Forelimb muscle (tissue), 1 donor: ENCODE measurements around the gene VPS33A. TPM values are rescaled to one million over a fixed set of nuclear protein-coding genes. Genes with fewer than 3 reads are reported as not detected.
"Not testable (repeated sequence)": the region's sequence is repeated elsewhere in the genome, so short reads cannot be mapped to it uniquely, and the experiment has no call there.

Experiments used
- DNase-seq: peaks from one replicate; pipeline ENCODE4 v3.0.0-alpha.2; 2013; ENCODE audit warnings: low read depth
- polyA plus RNA-seq: library from polyadenylated mRNA; unstranded; fragments of 120-200 nt; gene quantifications from one replicate; pipeline ENCODE4 v1.2.1, GENCODE V29; 2013; ENCODE audit not compliant: insufficient read length

The VPS33A gene
- 13.4 TPM for polyA plus RNA-seq

DNA sequence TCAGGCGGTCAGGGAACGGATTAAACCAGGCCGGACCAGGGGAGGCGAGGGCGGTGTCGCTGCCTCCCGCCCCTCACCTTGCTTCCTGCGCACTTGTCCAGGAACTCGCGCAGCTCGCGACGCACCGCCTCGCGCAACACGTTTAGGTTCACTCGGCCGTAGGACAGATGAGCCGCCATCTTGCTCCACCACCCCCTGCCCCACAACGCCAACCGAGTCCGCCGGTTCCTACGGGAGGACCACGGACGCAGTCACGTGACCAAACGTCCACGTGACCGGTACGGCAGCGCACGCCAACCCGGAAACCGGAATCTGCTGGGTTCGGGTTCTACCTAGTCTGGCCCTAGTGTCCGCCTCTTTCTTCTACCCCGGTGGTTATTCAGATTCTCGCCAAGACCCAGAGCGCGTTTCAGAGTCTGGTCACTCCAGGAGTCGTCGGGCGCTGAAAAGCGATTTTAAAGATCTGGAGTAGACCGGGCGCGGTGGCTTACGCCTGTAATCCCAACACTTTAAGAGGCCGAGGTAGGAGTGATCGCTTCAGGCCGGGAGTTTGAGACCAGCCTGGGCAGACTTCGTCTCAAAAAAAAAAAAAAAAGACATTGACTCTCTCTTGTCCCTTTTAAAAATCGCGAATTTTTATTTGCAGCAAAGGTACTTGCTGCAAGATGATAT is at the start of gene VPS33A:
TSS of gene VPS33A (minus strand) at position 265 of the 672 bp plus-strand sequence. CDS start at position 179, 86 bp downstream.
- peak; percentile 94 for DNase-seq

GRCh38 chr12:122312926-122313325 is 46.6 kb upstream of the VPS33A start:
- no peak for DNase-seq

DNA sequence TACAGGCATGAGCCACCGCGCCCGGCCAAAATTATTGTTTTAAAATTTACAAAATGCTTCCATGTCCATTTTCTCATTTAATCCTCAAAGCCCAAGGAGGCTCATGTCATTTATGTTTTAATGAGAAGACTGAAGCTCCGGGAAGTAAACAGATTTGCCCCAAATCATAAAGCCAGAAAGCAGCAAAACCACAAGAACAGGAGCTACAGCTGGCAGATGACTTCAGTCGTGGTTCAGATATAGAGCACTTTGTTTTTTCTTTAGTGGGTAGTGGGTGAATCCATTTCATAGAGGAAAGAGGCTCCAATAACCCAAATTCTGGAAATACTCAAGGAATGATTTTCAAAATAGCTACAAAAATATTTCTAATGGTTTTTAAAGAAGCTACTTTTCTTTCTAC is 45.4 kb upstream of the VPS33A start:
- DNase-seq: no peak

GRCh38 chr12:122310626-122311333 is 44.5 kb upstream of the VPS33A start:
- no peak for DNase-seq

DNA sequence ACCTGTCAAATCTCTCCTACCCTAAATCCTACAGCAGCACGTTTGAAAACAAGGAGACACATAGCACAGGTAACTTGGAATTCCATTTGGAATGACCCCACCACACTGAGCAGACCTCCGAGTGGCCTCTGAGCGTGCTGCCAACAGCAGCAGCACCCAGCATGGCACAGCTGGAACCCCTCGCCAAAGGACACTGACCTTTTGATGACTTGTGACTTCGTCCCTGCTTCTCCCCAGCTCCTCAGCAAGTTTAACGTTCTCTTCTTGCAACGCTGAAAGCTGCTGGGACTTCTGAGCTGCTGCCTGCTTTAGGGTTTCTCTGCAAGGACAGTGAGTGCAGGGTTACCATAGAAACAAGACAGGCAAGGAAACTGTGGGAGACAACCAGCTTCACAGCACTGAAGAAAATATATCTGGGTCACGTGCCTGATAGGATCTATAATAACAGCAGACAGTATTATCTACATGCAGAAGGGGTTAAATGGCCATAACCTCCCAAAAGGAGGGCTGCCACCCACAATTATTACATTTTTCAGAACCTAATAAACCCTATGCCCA is 43.3 kb upstream of the VPS33A start:
- no peak for DNase-seq

DNA sequence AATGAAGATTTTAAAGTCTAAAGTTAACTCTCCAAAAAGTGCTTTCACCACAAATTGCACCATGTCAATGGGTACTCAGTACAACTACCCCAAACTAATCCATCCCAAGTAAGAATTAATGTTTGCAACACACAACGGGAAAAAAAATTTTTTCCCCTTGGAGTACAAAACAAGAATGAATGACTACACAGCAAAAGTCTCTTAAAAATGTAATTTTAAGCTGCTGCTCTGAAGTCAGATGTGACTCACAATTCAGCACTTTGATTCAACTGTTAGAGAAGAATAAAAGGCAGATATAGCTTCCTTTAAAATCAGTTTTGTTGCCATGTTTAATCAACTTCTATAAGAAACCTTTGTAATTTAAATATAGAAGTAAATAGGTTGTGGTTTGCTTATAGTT is 42.5 kb upstream of the VPS33A start:
- DNase-seq: no peak

DNA sequence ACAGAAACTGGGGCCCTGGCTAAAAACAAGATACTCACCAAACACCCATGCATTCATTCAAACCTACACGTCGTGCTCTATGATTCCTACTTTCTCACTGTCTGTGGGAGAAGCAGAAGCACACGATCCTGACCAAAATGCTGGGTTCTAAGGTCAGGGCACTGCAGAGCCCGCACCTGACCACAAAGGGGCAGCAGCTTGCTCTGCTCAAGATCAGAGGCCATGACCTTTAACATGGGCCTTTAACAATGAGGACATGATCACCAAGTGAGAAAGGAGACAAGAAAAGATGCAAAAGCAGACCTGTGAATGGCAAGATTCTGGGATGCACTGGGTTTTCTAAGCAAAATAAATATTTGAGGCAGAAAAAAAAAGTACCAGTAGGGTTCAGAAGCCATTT is 40.1 kb upstream of the VPS33A start:
- no peak for DNase-seq

DNA sequence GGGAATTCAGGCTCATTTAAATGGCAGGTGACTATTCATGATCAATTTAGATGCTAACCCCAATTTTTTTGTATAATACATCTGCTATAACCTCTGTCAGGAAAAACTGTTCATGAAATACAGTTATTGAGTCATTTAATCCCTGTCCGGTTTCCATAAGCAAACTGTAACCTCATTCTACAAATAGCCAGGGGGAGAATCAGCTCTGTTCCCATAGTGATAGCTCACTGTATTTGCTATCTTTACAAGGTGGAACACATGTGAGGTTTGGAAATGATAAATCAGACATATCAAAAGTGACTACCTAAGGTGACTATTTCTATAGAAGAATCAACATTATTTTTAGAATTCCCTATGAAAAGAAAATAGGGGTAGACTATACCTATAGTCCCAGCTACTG is 38.6 kb upstream of the VPS33A start:
- DNase-seq: no peak

GRCh38 chr12:122303068-122303467 is 36.8 kb upstream of the VPS33A start:
- no peak for DNase-seq

DNA sequence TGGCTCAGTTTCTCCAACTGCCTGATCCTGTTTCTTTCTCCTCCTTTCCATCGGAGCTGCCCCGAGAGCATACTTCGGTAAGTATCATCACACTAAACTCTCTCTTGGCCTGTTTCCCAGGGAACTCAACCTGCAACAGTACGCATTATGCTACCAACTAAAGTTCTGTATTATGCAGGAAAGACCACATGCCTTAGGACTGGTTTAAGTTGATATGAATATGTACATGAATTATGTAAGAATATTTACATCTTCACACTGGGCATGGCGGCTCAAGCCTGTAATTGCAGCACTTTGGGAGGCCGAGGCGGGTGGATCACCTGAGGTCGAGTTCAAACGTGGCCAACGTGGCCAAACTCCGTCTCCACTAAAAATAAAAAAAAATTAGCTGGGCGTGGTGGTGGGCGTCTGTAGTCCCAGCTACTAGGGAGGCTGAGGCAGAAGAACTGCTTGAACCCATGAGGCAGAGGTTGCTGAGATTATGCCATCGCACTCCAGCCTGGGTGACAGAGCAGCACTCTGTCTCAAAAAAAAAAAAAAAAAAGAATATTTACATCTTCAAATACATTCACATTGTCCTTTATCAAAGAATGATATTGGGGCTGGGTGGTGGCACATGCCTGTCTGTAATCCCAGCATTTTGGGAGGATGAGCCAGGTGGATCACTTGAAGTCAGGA is 31.9 kb upstream of the VPS33A start:
- DNase-seq: no peak

GRCh38 chr12:122297494-122297893 is 31.2 kb upstream of the VPS33A start:
- DNase-seq: no peak

DNA sequence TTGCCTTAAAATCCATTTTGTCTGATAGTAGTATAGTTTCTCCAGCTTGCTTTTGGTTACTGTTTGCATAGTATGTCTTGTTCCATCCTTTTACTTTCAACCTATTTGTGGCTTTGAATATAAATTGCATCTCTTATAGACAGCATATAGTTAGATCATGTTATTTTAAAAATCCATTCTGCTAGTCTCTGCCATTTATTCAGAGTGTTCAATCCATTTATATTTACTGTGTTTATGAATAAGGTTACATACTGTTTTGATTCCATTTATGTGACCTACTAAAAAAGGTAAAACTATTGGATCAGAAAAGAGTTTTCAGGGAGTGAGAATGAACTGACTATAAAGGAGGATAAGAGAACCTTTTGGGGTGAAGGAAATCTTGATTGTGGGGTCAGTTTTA is 29.6 kb upstream of the VPS33A start:
- no peak for DNase-seq

DNA sequence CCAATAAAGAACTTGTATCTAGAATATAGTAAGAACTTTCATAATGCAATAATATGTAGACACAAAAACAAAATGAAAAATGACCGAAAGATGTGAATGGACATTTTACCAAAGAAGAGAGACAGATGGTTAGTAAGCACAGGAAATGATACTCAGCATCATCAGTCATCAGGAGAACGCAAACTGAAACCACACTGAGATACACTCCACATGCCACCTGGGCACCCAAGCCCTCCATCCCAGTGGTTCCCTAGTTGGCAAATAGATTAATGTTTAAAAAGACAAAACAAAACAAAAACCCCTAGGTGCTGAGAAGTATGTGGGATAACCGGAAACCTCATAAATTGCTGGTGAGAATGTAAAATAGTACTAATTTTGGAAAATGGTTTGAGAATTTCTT is 26.8 kb upstream of the VPS33A start:
- no peak for DNase-seq

DNA sequence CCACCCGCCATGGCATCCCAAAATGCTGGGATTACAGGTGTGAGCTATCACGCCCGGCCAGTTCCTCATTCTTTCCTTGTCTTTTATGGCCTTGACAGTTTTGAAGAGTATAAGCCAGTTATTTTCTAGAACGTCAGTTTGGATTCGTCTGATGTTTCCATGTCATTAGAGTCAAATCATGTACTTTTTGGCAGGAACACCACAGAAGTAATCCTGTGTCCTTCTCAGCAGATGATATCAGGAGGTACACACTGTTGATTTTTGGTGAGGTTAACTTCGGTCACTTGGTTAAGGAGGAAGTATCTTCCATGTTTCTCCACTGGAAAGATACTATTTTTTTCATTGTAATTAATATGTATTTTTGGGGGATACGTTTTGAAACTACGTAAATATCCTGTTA is 25.1 kb upstream of the VPS33A start:
- no peak for DNase-seq

DNA sequence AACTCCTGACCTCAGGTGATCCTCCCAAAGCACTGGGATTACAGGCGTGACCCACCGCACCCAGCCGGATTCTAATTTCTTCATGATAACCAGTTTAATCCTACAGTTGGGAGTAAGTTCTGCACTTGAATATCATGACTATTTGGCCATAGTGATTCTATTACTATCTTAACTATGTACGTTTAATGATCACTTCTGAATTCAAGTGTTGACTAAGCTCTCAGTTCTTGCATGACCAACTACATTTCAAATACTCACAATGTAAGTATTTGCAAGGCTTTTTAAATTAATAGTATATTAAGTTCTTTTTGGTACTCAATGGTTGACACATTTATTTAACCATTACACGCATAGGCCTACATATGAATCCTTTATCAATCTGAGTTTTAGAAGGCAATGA is 17.4 kb upstream of the VPS33A start:
- DNase-seq: no peak

DNA sequence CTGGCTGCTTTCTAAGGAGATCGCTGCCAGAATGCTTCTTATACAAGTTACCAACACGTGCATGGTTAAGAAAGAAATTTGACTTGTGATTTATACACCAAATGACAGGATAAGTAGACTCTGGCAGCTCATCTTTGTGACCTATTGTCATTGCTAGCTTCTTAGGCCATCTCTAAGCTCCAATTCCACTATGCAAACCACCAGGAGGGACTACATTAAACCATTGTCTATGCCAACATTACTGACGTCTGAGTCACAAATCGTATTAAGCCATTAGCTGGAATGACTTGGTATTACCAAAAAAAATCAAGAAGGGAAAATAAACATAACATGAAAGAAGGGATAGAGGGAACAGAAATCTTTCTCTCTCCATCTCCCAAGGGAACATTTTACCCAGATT is 15.8 kb upstream of the VPS33A start:
- no peak for DNase-seq

DNA sequence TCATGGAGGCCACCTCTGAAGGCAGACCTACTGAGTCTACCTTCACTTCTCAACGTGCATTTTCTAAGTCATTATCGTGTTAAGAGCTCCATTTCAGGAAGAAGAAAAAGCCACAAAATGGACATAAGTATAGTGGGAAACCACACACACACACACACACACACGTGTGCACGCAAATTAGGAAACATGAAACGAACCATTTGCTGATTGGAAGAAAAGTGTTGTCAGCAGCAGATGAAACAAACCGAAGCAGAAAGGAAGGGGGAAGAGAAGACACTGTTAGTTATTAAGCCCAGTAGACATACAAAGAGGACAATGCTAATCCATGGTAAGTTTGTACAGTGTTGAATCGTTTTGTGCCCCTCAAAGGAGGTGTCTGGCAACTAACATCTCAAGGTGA is 9.9 kb upstream of the VPS33A start:
- DNase-seq: no peak

DNA sequence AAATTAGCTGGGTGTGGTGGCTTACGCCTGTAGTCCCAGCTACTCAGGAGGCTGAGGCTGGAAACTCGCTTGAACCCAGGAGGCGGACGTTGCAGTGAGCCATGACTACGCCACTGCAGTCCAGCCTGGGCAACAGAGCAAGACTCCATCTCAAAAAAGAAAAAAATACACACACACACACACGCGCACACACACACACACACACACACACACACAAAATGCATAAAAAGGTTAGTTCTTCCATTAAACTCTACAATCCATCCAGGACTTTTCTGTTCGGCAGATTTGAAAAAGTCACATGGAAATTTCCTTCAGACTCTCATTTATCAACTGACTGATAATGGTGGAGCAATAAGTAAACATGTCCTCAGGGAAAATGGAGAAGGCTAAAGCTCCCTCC is 9.2 kb upstream of the VPS33A start:
- DNase-seq: no peak

GRCh38 chr12:122265886-122266229 is 436 bp downstream of the VPS33A start:
- no peak for DNase-seq

- no peak for DNase-seq
These were observed 818 bp downstream of the VPS33A start for GRCh38 chr12:122265476-122265875.

DNA sequence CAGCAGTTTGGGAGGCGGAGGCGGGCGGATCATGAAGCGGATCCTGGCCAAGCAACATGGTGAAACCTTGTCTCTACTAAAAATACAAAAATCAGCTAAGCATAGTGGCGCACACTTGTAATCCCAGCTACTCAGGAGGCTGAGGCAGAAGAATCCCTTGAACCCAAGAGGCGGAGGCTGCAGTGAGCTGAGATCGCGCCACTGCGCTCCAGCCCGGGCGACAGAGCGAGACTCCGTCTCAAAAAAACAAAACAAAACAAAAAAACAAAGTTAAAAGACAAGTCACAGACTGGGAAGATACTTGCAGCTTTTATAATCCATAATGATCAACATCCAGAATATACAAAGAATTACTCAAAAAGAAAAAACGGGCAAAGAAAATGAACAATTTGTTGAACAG is 5.6 kb downstream of the VPS33A start:
- not testable (repeated sequence) for DNase-seq

- not testable (repeated sequence) for DNase-seq
These were observed 7.4 kb downstream of the VPS33A start for GRCh38 chr12:122258939-122259338.

DNA sequence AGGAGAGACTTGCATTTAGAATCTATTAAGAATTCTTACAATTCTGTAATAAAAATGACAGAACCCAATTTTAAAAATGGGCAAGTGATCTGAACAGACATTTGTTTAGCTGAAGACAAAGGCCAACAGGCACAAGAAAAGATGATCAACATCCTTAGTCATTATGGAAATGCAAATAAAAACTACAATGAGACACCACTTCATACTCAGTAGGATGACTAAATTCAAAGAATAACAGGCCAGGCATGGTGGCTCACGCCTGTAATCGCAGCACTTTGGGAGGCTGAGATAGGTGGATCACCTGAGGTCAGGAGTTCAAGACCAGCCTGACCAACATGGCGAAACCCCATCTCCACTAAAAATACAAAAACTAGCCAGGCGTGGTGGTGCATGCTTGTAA is 7.8 kb downstream of the VPS33A start:
- not testable (repeated sequence) for DNase-seq
